GM10248 (cell line): ENCODE measurements around the gene RANBP6.

Source experiments
- CTCF ChIA-PET: fragments of 300-600 bp; sonication (Branson Sonifier 250); formaldehyde crosslinking; extraction: SDS; loops from one replicate; lab custom pipeline; 2021; ENCODE audit warnings: antibody characterized with exemption; lab: Yijun Ruan, JAX
- POLR2A ChIA-PET: fragments of 350-650 bp; sonication (Branson Sonifier 250); formaldehyde crosslinking; extraction: SDS; loops from one replicate; lab custom pipeline; 2020; ENCODE audit warnings: antibody characterized with exemption; lab: Yijun Ruan, JAX
- DNase-seq: peaks from one replicate; pipeline ENCODE4 v3.0.0; 2012; ENCODE audit errors: extremely low spot score
- CTCF ChIP-seq: IDR thresholded peaks from 2 replicates; pipeline ENCODE4 v1.5.1; 2012; ENCODE audit warnings: mild to moderate bottlenecking, low read depth; ENCODE audit errors: extremely low read depth, missing control alignments, control extremely low read depth

RANBP6 gene

GRCh38 chr9:6007770-6008168, 7.7 kb downstream of the RANBP6 start:
- ChIA-PET CTCF (interaction anchor here (0.9 to 4.5 kb wide), 8 partner anchors 9 to 121 kb away, joined by 3 to 34 read pairs (median 4); no protein-coding TSS in a partner anchor), POLR2A (interaction anchor here (0.5 to 1.2 kb wide), 5 partner anchors 9 to 750 kb away, joined by 3 to 6 read pairs (median 3); partner anchors contain the start of gene KDM4C)
- DNase-seq = peak; percentile 72
- no peak for TF ChIP-seq CTCF

- no peak for TF ChIP-seq CTCF
- CTCF ChIA-PET = interaction anchor here (1.1 to 4.5 kb wide), 4 partner anchors 10 to 121 kb away, joined by 3 to 34 read pairs (median 10); no protein-coding TSS in a partner anchor
- POLR2A ChIA-PET = interaction anchor here (0.6 kb wide), 1 partner anchor 676 kb away, joined by 3 read pairs; no protein-coding TSS in a partner anchor
- peak; percentile 86 for DNase-seq
These were observed 8.2 kb downstream of the RANBP6 start for GRCh38 chr9:6007058-6007769.

- DNase-seq = no peak
- no peak for TF ChIP-seq CTCF
- CTCF ChIA-PET = interaction anchor here (1.1 to 2.2 kb wide), 3 partner anchors 9 to 64 kb away, joined by 3 to 9 read pairs (median 3); no protein-coding TSS in a partner anchor
- POLR2A ChIA-PET = no interaction called here
These were observed 8.7 kb downstream of the RANBP6 start for GRCh38 chr9:6006749-6007057.

GRCh38 chr9:6000955-6001354, 14.5 kb downstream of the RANBP6 start:
- DNase-seq = no peak
- CTCF ChIA-PET = interaction anchor here (0.7 to 2.6 kb wide), 6 partner anchors 8 to 117 kb away, joined by 3 to 8 read pairs (median 4); partner anchors contain the start of gene RANBP6
- no peak for TF ChIP-seq CTCF
- POLR2A ChIA-PET = no interaction called here

GRCh38 chr9:5999443-6000101, 15.9 kb downstream of the RANBP6 start:
- ChIA-PET POLR2A (no interaction called here), CTCF (interaction anchor here (0.6 to 1.2 kb wide), 3 partner anchors 9 to 24 kb away, joined by 3 read pairs; a partner anchor contains a TSS)
- DNase-seq = no peak
- no peak for TF ChIP-seq CTCF

- no peak for TF ChIP-seq CTCF
- ChIA-PET CTCF (interaction anchor here (1.1 to 1.8 kb wide), 4 partner anchors 10 to 195 kb away, joined by 3 to 9 read pairs (median 4); no protein-coding TSS in a partner anchor), POLR2A (no interaction called here)
- DNase-seq = no peak
These were observed 20.9 kb downstream of the RANBP6 start for GRCh38 chr9:5994493-5994892.
